Neural cell (in vitro differentiated cells): ENCODE data around the gene KTI12. TPM values are rescaled to one million over a fixed set of nuclear protein-coding genes. Genes with fewer than 3 reads are reported as not detected.

Experiments
- polyA plus RNA-seq: library from polyadenylated mRNA; depleted of rRNA; stranded (reverse); fragments of >200 nt; gene quantifications from 2 replicates; pipeline ENCODE4 v1.2.3, GENCODE V29; 2014
- small RNA-seq, 3 experiments: library from RNA; depleted of rRNA; stranded (forward); fragments of <200 nt; gene quantifications; one replicate each; pipeline ENCODE3, GENCODE V24; 2012

The KTI12 gene
- polyA plus RNA-seq, 1 donor from 2014 or later: 14.0 TPM

Small RNA genes lying within 50 kb of the gene (small RNA-seq; reads per million reads assigned to genes)
- 0 reads per million in 3 experiments for gene RN7SL290P

Other genes with a start within 250 kb of the KTI12 start
- gene NRDC, start 155.1 kb downstream of the KTI12 start, polyA plus RNA-seq: 103 and 114 TPM in 2 replicates
- 15.0 and 17.8 TPM in 2 replicates for gene RAB3B, start 43.1 kb downstream of the KTI12 start, polyA plus RNA-seq
- 33.3 and 42.3 TPM in 2 replicates for gene TXNDC12, start 21.4 kb upstream of the KTI12 start, polyA plus RNA-seq
- gene BTF3L4, start 22.5 kb upstream of the KTI12 start, polyA plus RNA-seq: 321 and 355 TPM in 2 replicates
- gene ZFYVE9, start 108.3 kb upstream of the KTI12 start, polyA plus RNA-seq: 18.1 and 21.6 TPM in 2 replicates